ENCODE measurements around the gene PLCH1.
A peak's percentile ranks its signal among the peaks of the same experiment; 100 is the strongest.

Gene PLCH1

GRCh38 chr3:155634121-155634719, 110.7 kb downstream of the PLCH1 start:
- 100% methylated on average over 1 of the region's 3 CpGs for WGBS
- H3K27me3 ChIP-seq (ENCODE audit: control insufficient read depth in 1 of 2, insufficient read depth in 1 of 2, low read length in 2 of 2): no peaks in the 10 kb centered on the region
- no peak overlapping the region for H3K9ac ChIP-seq (ENCODE audit: low read length)
- no peak overlapping the region for H3K4ac ChIP-seq (ENCODE audit: low read depth in 1 of 2, low read length in 2 of 2)
- H3K4me2 ChIP-seq (ENCODE audit: low read length, poor library complexity, severe bottlenecking): no peak overlapping the region
- no peak overlapping the region for H2AK5ac ChIP-seq (ENCODE audit: low read length, severe bottlenecking)
- no peak overlapping the region for H4K8ac ChIP-seq (ENCODE audit: low read length)
- H2BK12ac ChIP-seq (ENCODE audit: low read length in 2 of 2): no peak overlapping the region
- H2BK15ac ChIP-seq (ENCODE audit: low read depth, poor library complexity, severe bottlenecking): no peak overlapping the region
- H2BK5ac ChIP-seq (ENCODE audit: low read depth, low read length, poor library complexity, severe bottlenecking): no peak overlapping the region
- no peaks in the 10 kb centered on the region for H3K79me1 ChIP-seq (replicated peaks; ENCODE audit: low read length, poor library complexity, severe bottlenecking)
- H3K23ac ChIP-seq (ENCODE audit: low read length in 2 of 2): no peak overlapping the region
- H2AFZ ChIP-seq (ENCODE audit: low read depth, low read length): no peak overlapping the region
- H3K4me1 ChIP-seq (ENCODE audit: control insufficient read depth, insufficient read depth, low read depth, low read length): no peaks in the 10 kb centered on the region
- no peaks in the 10 kb centered on the region for H3K36me3 ChIP-seq (ENCODE audit: control insufficient read depth in 1 of 2, insufficient read depth in 2 of 2, low read depth in 1 of 2, low read length in 2 of 2)
- no peaks in the 10 kb centered on the region for H3K9me3 ChIP-seq (ENCODE audit: control insufficient read depth, low read length)
- no peak overlapping the region for H3K4me3 ChIP-seq (ENCODE audit: insufficient read depth in 1 of 2, low read depth in 1 of 2, low read length in 2 of 2)
- H3K14ac ChIP-seq (ENCODE audit: low read length in 2 of 2): no peak overlapping the region
- no peak overlapping the region for H4K91ac ChIP-seq (ENCODE audit: low read length)
- H2BK120ac ChIP-seq (ENCODE audit: low read depth, low read length): no peak overlapping the region
- no peak overlapping the region for H3K27ac ChIP-seq (ENCODE audit: low read length, poor library complexity, severe bottlenecking)
- no peak for DNase-seq
- H3K18ac ChIP-seq (ENCODE audit: low read depth in 1 of 2, low read length in 2 of 2): no peak overlapping the region

GRCh38 chr3:155631323-155632019, 113.4 kb downstream of the PLCH1 start:
- no peak overlapping the region for H2BK5ac ChIP-seq (ENCODE audit: low read depth, low read length, poor library complexity, severe bottlenecking)
- WGBS: 87% methylated on average over 6 of the region's 7 CpGs
- H3K79me1 ChIP-seq (replicated peaks; ENCODE audit: low read length, poor library complexity, severe bottlenecking): no peaks in the 10 kb centered on the region
- H3K4me2 ChIP-seq (ENCODE audit: low read length, poor library complexity, severe bottlenecking): no peak overlapping the region
- H3K4me1 ChIP-seq (ENCODE audit: control insufficient read depth, insufficient read depth, low read depth, low read length): no peaks in the 10 kb centered on the region
- peak overlapping the region; percentile 4 for H3K9ac ChIP-seq (ENCODE audit: low read length)
- DNase-seq: no peak
- H2AK5ac ChIP-seq (ENCODE audit: low read length, severe bottlenecking): no peak overlapping the region
- no peak overlapping the region for H2BK12ac ChIP-seq (ENCODE audit: low read length in 2 of 2)
- no peak overlapping the region for H3K4ac ChIP-seq (ENCODE audit: low read depth in 1 of 2, low read length in 2 of 2)
- H3K27ac ChIP-seq (ENCODE audit: low read length, poor library complexity, severe bottlenecking): no peak overlapping the region
- no peak overlapping the region for H3K23ac ChIP-seq (ENCODE audit: low read length in 2 of 2)
- no peaks in the 10 kb centered on the region for H3K9me3 ChIP-seq (ENCODE audit: control insufficient read depth, low read length)
- no peak overlapping the region for H2AFZ ChIP-seq (ENCODE audit: low read depth, low read length)
- H3K27me3 ChIP-seq (ENCODE audit: control insufficient read depth in 1 of 2, insufficient read depth in 1 of 2, low read length in 2 of 2): no peaks in the 10 kb centered on the region
- peak overlapping the region in 1 of 2 experiments; percentile 45 for H3K4me3 ChIP-seq (ENCODE audit: insufficient read depth in 1 of 2, low read depth in 1 of 2, low read length in 2 of 2)
- no peak overlapping the region for H4K91ac ChIP-seq (ENCODE audit: low read length)
- H4K8ac ChIP-seq (ENCODE audit: low read length): no peak overlapping the region
- no peaks in the 10 kb centered on the region for H3K36me3 ChIP-seq (ENCODE audit: control insufficient read depth in 1 of 2, insufficient read depth in 2 of 2, low read depth in 1 of 2, low read length in 2 of 2)
- no peak overlapping the region for H3K18ac ChIP-seq (ENCODE audit: low read depth in 1 of 2, low read length in 2 of 2)
- H2BK120ac ChIP-seq (ENCODE audit: low read depth, low read length): no peak overlapping the region
- H3K14ac ChIP-seq (ENCODE audit: low read length in 2 of 2): no peak overlapping the region
- H2BK15ac ChIP-seq (ENCODE audit: low read depth, poor library complexity, severe bottlenecking): no peak overlapping the region

DNA sequence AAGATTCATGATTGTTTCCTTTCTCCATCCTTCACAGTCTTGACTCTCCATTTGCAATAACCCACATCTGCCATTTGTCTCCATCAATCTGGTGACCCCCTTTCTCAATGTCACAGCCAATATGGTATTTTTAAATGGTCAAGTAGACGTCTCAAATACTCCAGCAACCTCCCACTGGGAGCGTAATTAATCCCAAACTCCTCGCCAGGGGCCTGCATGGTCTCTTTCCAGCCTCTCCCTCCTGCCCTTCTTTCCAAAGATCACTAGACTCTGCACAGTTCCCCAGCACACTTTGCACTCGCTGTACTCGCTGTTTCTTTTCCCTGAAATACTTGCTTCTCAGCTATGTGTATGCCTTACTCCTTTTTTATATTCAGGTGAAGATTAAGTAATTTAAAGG, 115.3 kb downstream of the PLCH1 start:
- Histone ChIP-seq H3K27ac (ENCODE audit: low read length, poor library complexity, severe bottlenecking) (no peak overlapping the region), H3K18ac (ENCODE audit: low read depth in 1 of 2, low read length in 2 of 2) (no peak overlapping the region), H3K4me3 (ENCODE audit: insufficient read depth in 1 of 2, low read depth in 1 of 2, low read length in 2 of 2) (no peak overlapping the region), H3K4me1 (ENCODE audit: control insufficient read depth, insufficient read depth, low read depth, low read length) (no peaks in the 10 kb centered on the region), H2BK120ac (ENCODE audit: low read depth, low read length) (no peak overlapping the region), H3K36me3 (ENCODE audit: control insufficient read depth in 1 of 2, insufficient read depth in 2 of 2, low read depth in 1 of 2, low read length in 2 of 2) (no peaks in the 10 kb centered on the region), H3K4ac (ENCODE audit: low read depth in 1 of 2, low read length in 2 of 2) (no peak overlapping the region), H3K27me3 (ENCODE audit: control insufficient read depth in 1 of 2, insufficient read depth in 1 of 2, low read length in 2 of 2) (no peaks in the 10 kb centered on the region), H2BK12ac (ENCODE audit: low read length in 2 of 2) (no peak overlapping the region), H2BK5ac (ENCODE audit: low read depth, low read length, poor library complexity, severe bottlenecking) (no peak overlapping the region), H4K91ac (ENCODE audit: low read length) (no peak overlapping the region), H2AFZ (ENCODE audit: low read depth, low read length) (no peak overlapping the region), H3K9ac (ENCODE audit: low read length) (no peak overlapping the region), H3K23ac (ENCODE audit: low read length in 2 of 2) (no peak overlapping the region), H2BK15ac (ENCODE audit: low read depth, poor library complexity, severe bottlenecking) (no peak overlapping the region), H3K4me2 (ENCODE audit: low read length, poor library complexity, severe bottlenecking) (no peak overlapping the region), H3K79me1 (replicated peaks; ENCODE audit: low read length, poor library complexity, severe bottlenecking) (no peaks in the 10 kb centered on the region), H2AK5ac (ENCODE audit: low read length, severe bottlenecking) (no peak overlapping the region), H3K14ac (ENCODE audit: low read length in 2 of 2) (no peak overlapping the region), H3K9me3 (ENCODE audit: control insufficient read depth, low read length) (no peaks in the 10 kb centered on the region), H4K8ac (ENCODE audit: low read length) (no peak overlapping the region)
- WGBS: 51% methylated on average over 5 of the region's 5 CpGs
- no peak for DNase-seq

- Histone ChIP-seq H3K4me3 (ENCODE audit: insufficient read depth in 1 of 2, low read depth in 1 of 2, low read length in 2 of 2) (no peak overlapping the region), H3K9me3 (ENCODE audit: control insufficient read depth, low read length) (no peaks in the 10 kb centered on the region), H3K36me3 (ENCODE audit: control insufficient read depth in 1 of 2, insufficient read depth in 2 of 2, low read depth in 1 of 2, low read length in 2 of 2) (no peaks in the 10 kb centered on the region), H2AK5ac (ENCODE audit: low read length, severe bottlenecking) (no peak overlapping the region), H3K79me1 (replicated peaks; ENCODE audit: low read length, poor library complexity, severe bottlenecking) (no peaks in the 10 kb centered on the region), H3K23ac (ENCODE audit: low read length in 2 of 2) (no peak overlapping the region), H2BK15ac (ENCODE audit: low read depth, poor library complexity, severe bottlenecking) (no peak overlapping the region), H2AFZ (ENCODE audit: low read depth, low read length) (no peak overlapping the region), H2BK5ac (ENCODE audit: low read depth, low read length, poor library complexity, severe bottlenecking) (no peak overlapping the region), H2BK12ac (ENCODE audit: low read length in 2 of 2) (no peak overlapping the region), H2BK120ac (ENCODE audit: low read depth, low read length) (no peak overlapping the region), H3K27ac (ENCODE audit: low read length, poor library complexity, severe bottlenecking) (no peak overlapping the region), H3K9ac (ENCODE audit: low read length) (no peak overlapping the region), H4K91ac (ENCODE audit: low read length) (no peak overlapping the region), H3K4ac (ENCODE audit: low read depth in 1 of 2, low read length in 2 of 2) (no peak overlapping the region), H3K14ac (ENCODE audit: low read length in 2 of 2) (no peak overlapping the region), H4K8ac (ENCODE audit: low read length) (no peak overlapping the region), H3K4me2 (ENCODE audit: low read length, poor library complexity, severe bottlenecking) (no peak overlapping the region), H3K27me3 (ENCODE audit: control insufficient read depth in 1 of 2, insufficient read depth in 1 of 2, low read length in 2 of 2) (no peaks in the 10 kb centered on the region), H3K18ac (ENCODE audit: low read depth in 1 of 2, low read length in 2 of 2) (no peak overlapping the region), H3K4me1 (ENCODE audit: control insufficient read depth, insufficient read depth, low read depth, low read length) (no peaks in the 10 kb centered on the region)
- 70% methylated on average over 3 of the region's 4 CpGs for WGBS
- no peak for DNase-seq
These were observed 115.8 kb downstream of the PLCH1 start for GRCh38 chr3:155629056-155629455.
